Measurements from ENCODE around the gene ATP5ME.

- no peak for TF ChIP-seq JUND (CRISPR knock-in tag; IDR thresholded peaks at IDR 0.05)
- TF ChIP-seq MNT (IDR thresholded peaks at IDR 0.05), result no peak
- no peak for TF ChIP-seq RBFOX2 (IDR thresholded peaks at IDR 0.05; ENCODE audit: low read depth, low read length)
- TF ChIP-seq BRCA1 (CRISPR knock-in tag; IDR thresholded peaks at IDR 0.05), result no peak
Observed at GRCh38 chr4:679104-679481, 5.0 kb upstream of the ATP5ME start.

All from HepG2 (cell line).